GM19452 (cell line): ENCODE data around the gene LRRC45.

Source experiments
- ATAC-seq: cut with Tn5 transposase; IDR thresholded peaks from one replicate; pipeline ENCODE4 v1.9.1; 2021; ENCODE audit not compliant: unreplicated experiment

LRRC45 gene

GRCh38 chr17:81993729-81994592 lies 29.1 kb upstream of the LRRC45 start:
- no peak for ATAC-seq

GRCh38 chr17:81994593-81995462 lies 28.3 kb upstream of the LRRC45 start:
- no peak for ATAC-seq

GRCh38 chr17:81995463-81996231 lies 27.5 kb upstream of the LRRC45 start:
- ATAC-seq: no peak

GRCh38 chr17:81996232-81996756 lies 26.8 kb upstream of the LRRC45 start:
- ATAC-seq: no peak

GRCh38 chr17:81996757-81997441 lies 26.2 kb upstream of the LRRC45 start:
- no peak for ATAC-seq

GRCh38 chr17:81998212-81998611 lies 24.9 kb upstream of the LRRC45 start:
- ATAC-seq: no peak

GRCh38 chr17:81998691-81999438 lies 24.2 kb upstream of the LRRC45 start:
- ATAC-seq: no peak

GRCh38 chr17:81999587-81999975 lies 23.5 kb upstream of the LRRC45 start:
- ATAC-seq: no peak

GRCh38 chr17:81999976-82000802 lies 22.9 kb upstream of the LRRC45 start:
- no peak for ATAC-seq

- ATAC-seq: no peak
Observed at GRCh38 chr17:82000803-82001570, 22.1 kb upstream of the LRRC45 start.

- no peak for ATAC-seq
Observed at GRCh38 chr17:82001571-82002056, 21.5 kb upstream of the LRRC45 start.

GRCh38 chr17:82003411-82004381 lies 19.4 kb upstream of the LRRC45 start:
- no peak for ATAC-seq

- no peak for ATAC-seq
Observed at GRCh38 chr17:82004517-82005455, 18.3 kb upstream of the LRRC45 start.

- ATAC-seq: no peak
Observed at GRCh38 chr17:82005701-82006348, 17.3 kb upstream of the LRRC45 start.
